ENCODE measurements around the gene TMC8. TPM values are rescaled to one million over a fixed set of nuclear protein-coding genes. Genes with fewer than 3 reads are reported as not detected.

Gene TMC8
- total RNA-seq, 4 donors from 2014 or later = 1.2 to 40.8 (median 9.8) TPM

- no peaks in the 10 kb centered on the region for H3K9me3 ChIP-seq
- in situ Hi-C loops (cut with MboI; ENCODE audit: low pct_ligation_motif_present in 1 of 4, low pct_unique_long_range_greater_than_20kb in 1 of 4, low sequenced_read_pairs in 3 of 4) (loop anchor here in 1 of 4 donors (10.0 kb wide), 1 partner anchor 139 kb away; no protein-coding TSS in a partner anchor), intact Hi-C loops (cut with DNase I; ENCODE audit: low total_unique reads) (no loop called here)
- H3K27me3 ChIP-seq = no peaks in the 10 kb centered on the region
- DNase-seq = peak; percentile 3
- H3K36me3 ChIP-seq = peaks cover 0 to 7% (median 0%) of the 10 kb centered on the region in 4 donors
- TF ChIP-seq POLR2AphosphoS5 (IDR thresholded peaks at IDR 0.05) (no peak), POLR2A (IDR thresholded peaks at IDR 0.05) (no peak), EP300 (IDR thresholded peaks at IDR 0.05; ENCODE audit: low read depth) (no peak)
- TF ChIP-seq, protein P1, sequence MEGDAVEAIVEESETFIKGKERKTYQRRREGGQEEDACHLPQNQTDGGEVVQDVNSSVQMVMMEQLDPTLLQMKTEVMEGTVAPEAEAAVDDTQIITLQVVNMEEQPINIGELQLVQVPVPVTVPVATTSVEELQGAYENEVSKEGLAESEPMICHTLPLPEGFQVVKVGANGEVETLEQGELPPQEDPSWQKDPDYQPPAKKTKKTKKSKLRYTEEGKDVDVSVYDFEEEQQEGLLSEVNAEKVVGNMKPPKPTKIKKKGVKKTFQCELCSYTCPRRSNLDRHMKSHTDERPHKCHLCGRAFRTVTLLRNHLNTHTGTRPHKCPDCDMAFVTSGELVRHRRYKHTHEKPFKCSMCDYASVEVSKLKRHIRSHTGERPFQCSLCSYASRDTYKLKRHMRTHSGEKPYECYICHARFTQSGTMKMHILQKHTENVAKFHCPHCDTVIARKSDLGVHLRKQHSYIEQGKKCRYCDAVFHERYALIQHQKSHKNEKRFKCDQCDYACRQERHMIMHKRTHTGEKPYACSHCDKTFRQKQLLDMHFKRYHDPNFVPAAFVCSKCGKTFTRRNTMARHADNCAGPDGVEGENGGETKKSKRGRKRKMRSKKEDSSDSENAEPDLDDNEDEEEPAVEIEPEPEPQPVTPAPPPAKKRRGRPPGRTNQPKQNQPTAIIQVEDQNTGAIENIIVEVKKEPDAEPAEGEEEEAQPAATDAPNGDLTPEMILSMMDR (IDR thresholded peaks at IDR 0.05) = no peak
- no peak overlapping the region for H3K4me3 ChIP-seq
- no peaks in the 10 kb centered on the region for H3K4me1 ChIP-seq
- WGBS, 2 donors (ENCODE audit: low coverage in 1 of 2) = 89 to 97% methylated on average over 10 to 15 of the region's 15 CpGs
- no peak overlapping the region for H3K27ac ChIP-seq
Observed at GRCh38 chr17:78106211-78106610, 24.4 kb upstream of the TMC8 start.

GRCh38 chr17:78107457-78107856 is 23.1 kb upstream of the TMC8 start:
- in situ Hi-C loops (cut with MboI; ENCODE audit: low pct_ligation_motif_present in 1 of 4, low pct_unique_long_range_greater_than_20kb in 1 of 4, low sequenced_read_pairs in 3 of 4) = loop anchor here in 1 of 4 donors (10.0 kb wide), 1 partner anchor 137 kb away; no protein-coding TSS in a partner anchor

GRCh38 chr17:78107976-78108725 is 22.4 kb upstream of the TMC8 start:
- H3K4me3 ChIP-seq = no peak overlapping the region
- H3K9me3 ChIP-seq = no peaks in the 10 kb centered on the region
- WGBS, 2 donors (ENCODE audit: low coverage in 1 of 2) = 94% methylated on average over 21 of the region's 21 CpGs; no CpG with 5 or more reads in 1 of the 2 donors
- in situ Hi-C loops (cut with MboI; ENCODE audit: low pct_ligation_motif_present in 1 of 4, low pct_unique_long_range_greater_than_20kb in 1 of 4, low sequenced_read_pairs in 3 of 4) (loop anchor here in 1 of 4 donors (10.0 kb wide), 1 partner anchor 137 kb away; no protein-coding TSS in a partner anchor), intact Hi-C loops (cut with DNase I; ENCODE audit: low total_unique reads) (no loop called here)
- H3K27ac ChIP-seq = no peak overlapping the region
- TF ChIP-seq POLR2AphosphoS5 (IDR thresholded peaks at IDR 0.05) (no peak), EP300 (IDR thresholded peaks at IDR 0.05; ENCODE audit: low read depth) (no peak), POLR2A (IDR thresholded peaks at IDR 0.05) (no peak)
- TF ChIP-seq, protein P1 (IDR thresholded peaks at IDR 0.05) = no peak
- no peaks in the 10 kb centered on the region for H3K27me3 ChIP-seq
- DNase-seq = peak; percentile 1
- H3K4me1 ChIP-seq = peaks cover 0 to 7% (median 4%) of the 10 kb centered on the region in 4 donors
- peaks cover 0 to 7% (median 0%) of the 10 kb centered on the region in 4 donors for H3K36me3 ChIP-seq

More at GRCh38 chr17:78107457-78107856, 23.1 kb upstream of the TMC8 start:
- 57 to 70% methylated on average over 9 to 10 of the region's 10 CpGs for WGBS, 2 donors (ENCODE audit: low coverage in 1 of 2)
- H3K4me1 ChIP-seq = peaks cover 0 to under 1% (median 0%) of the 10 kb centered on the region in 4 donors
- H3K9me3 ChIP-seq = no peaks in the 10 kb centered on the region
- peaks cover 0 to 7% (median 0%) of the 10 kb centered on the region in 4 donors for H3K36me3 ChIP-seq
- no peak overlapping the region for H3K4me3 ChIP-seq
- intact Hi-C loops (cut with DNase I; ENCODE audit: low total_unique reads) = no loop called here
- H3K27me3 ChIP-seq = no peaks in the 10 kb centered on the region
- no peak overlapping the region for H3K27ac ChIP-seq
- no peak for DNase-seq
- TF ChIP-seq POLR2A (IDR thresholded peaks at IDR 0.05) (no peak), POLR2AphosphoS5 (IDR thresholded peaks at IDR 0.05) (no peak), EP300 (IDR thresholded peaks at IDR 0.05; ENCODE audit: low read depth) (no peak)
- TF ChIP-seq, protein P1 (IDR thresholded peaks at IDR 0.05) = no peak

DNA sequence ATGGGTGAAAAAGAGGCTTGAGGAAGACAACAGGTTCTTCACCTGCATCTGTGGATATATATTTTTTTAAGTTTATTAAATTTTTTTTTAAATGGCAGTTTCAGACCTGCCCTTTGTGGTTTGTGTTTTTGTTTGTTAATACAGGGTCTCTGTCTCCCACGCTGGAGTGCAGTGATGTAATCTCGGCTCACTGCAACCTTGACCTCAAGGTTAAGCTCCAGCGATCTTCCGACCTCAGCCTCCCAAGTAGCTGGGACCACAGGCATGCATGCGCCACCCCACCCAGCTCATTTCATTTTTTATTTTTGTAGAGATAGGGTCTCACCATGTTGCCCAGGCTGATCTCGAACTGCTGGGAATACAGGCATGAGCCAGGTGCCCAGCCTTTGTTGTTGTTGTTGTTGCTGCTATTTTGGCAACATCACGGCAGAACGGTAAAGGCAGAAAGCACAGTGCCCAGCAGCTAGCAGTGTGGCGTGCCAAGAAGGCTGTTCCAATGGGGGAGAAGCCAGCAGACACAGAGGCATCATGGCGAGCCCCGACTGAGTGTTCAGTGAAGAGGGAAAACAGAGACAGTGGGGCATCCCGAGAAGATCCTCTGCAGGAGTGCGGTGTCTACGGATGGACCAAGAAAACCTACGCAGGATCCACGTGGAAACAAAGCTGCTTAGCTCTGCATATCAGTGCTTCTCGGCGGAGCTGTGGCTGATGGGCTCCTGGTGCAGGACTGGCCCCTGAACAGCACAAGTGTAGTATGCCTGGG is 21.7 kb upstream of the TMC8 start:
- 82 to 90% methylated on average over 2 to 18 of the region's 18 CpGs for WGBS, 2 donors (ENCODE audit: low coverage in 1 of 2)
- H3K4me3 ChIP-seq = no peak overlapping the region
- no peaks in the 10 kb centered on the region for H3K9me3 ChIP-seq
- DNase-seq = no peak
- no peak for TF ChIP-seq POLR2A (IDR thresholded peaks at IDR 0.05)
- TF ChIP-seq, protein P1 (IDR thresholded peaks at IDR 0.05) = no peak
- TF ChIP-seq POLR2AphosphoS5 (IDR thresholded peaks at IDR 0.05) = no peak
- intact Hi-C loops (cut with DNase I; ENCODE audit: low total_unique reads) (no loop called here), in situ Hi-C loops (cut with MboI; ENCODE audit: low pct_ligation_motif_present in 1 of 4, low pct_unique_long_range_greater_than_20kb in 1 of 4, low sequenced_read_pairs in 3 of 4) (loop anchor here in 1 of 4 donors (10.0 kb wide), 1 partner anchor 136 kb away; no protein-coding TSS in a partner anchor)
- no peaks in the 10 kb centered on the region for H3K36me3 ChIP-seq
- no peaks in the 10 kb centered on the region for H3K27me3 ChIP-seq
- H3K27ac ChIP-seq = no peak overlapping the region
- H3K4me1 ChIP-seq = peaks cover 0 to 7% (median 4%) of the 10 kb centered on the region in 4 donors

Data from transverse colon (tissue), 4 donors.